Measurements from ENCODE around the gene TAF7. TPM values are rescaled to one million over a fixed set of nuclear protein-coding genes. Genes with fewer than 3 reads are reported as not detected.

Gene TAF7
- total RNA-seq, 4 donors from 2014 or later: 41.9 to 62.5 (median 50.3) TPM

- intact Hi-C loops (cut with DNase I; ENCODE audit: low total_unique reads): no loop called here
- H3K27ac ChIP-seq: no peak overlapping the region
These were observed 42.1 kb upstream of the TAF7 start for GRCh38 chr5:141362719-141363118.

GRCh38 chr5:141360685-141361084 lies 40.1 kb upstream of the TAF7 start:
- Histone ChIP-seq H3K36me3 (no peaks in the 10 kb centered on the region), H3K4me3 (no peak overlapping the region), H3K9me3 (peaks cover 66 to 81% of the 10 kb centered on the region in 2 donors), H3K27ac (no peak overlapping the region), H3K4me1 (no peaks in the 10 kb centered on the region), H3K27me3 (peaks cover 29% of the 10 kb centered on the region)
- no peak for DNase-seq
- 60 to 87% methylated on average over 3 to 15 of the region's 15 CpGs for WGBS, 2 donors (ENCODE audit: low coverage in 1 of 2)
- in situ Hi-C loops (cut with MboI; ENCODE audit: low pct_ligation_motif_present in 1 of 4, low pct_unique_long_range_greater_than_20kb in 1 of 4, low sequenced_read_pairs in 3 of 4) (loop anchor here in 1 of 4 donors (25.0 kb wide), 1 partner anchor 202 kb away; no protein-coding TSS in a partner anchor), intact Hi-C loops (cut with DNase I; ENCODE audit: low total_unique reads) (no loop called here)
- TF ChIP-seq POLR2A (IDR thresholded peaks at IDR 0.05) (no peak), CTCF (IDR thresholded peaks at IDR 0.05) (no peak), POLR2AphosphoS5 (IDR thresholded peaks at IDR 0.05) (no peak), EP300 (IDR thresholded peaks at IDR 0.05; ENCODE audit: low read depth) (no peak)

More at GRCh38 chr5:141362719-141363118, 42.1 kb upstream of the TAF7 start:
- TF ChIP-seq EP300 (IDR thresholded peaks at IDR 0.05; ENCODE audit: low read depth): no peak
- no peak for TF ChIP-seq CTCF (IDR thresholded peaks at IDR 0.05)
- no peak for TF ChIP-seq POLR2AphosphoS5 (IDR thresholded peaks at IDR 0.05)
- TF ChIP-seq POLR2A (IDR thresholded peaks at IDR 0.05): no peak
- no peak overlapping the region for H3K4me3 ChIP-seq
- H3K4me1 ChIP-seq: no peaks in the 10 kb centered on the region
- H3K36me3 ChIP-seq: no peaks in the 10 kb centered on the region
- in situ Hi-C loops (cut with MboI; ENCODE audit: low pct_ligation_motif_present in 1 of 4, low pct_unique_long_range_greater_than_20kb in 1 of 4, low sequenced_read_pairs in 3 of 4): loop anchor here in 1 of 4 donors (25.0 kb wide), 1 partner anchor 200 kb away; no protein-coding TSS in a partner anchor
- H3K9me3 ChIP-seq: peaks cover 77 to 82% of the 10 kb centered on the region in 2 donors
- DNase-seq: no peak
- peaks cover 36% of the 10 kb centered on the region for H3K27me3 ChIP-seq

GRCh38 chr5:141359790-141360426 lies 39.3 kb upstream of the TAF7 start, which contains the start of gene PCDHGB2:
Gene PCDHGB2, plus strand, starts transcription at chr5:141359994. Its CDS starts 142 bp downstream, at chr5:141360136.
- in situ Hi-C loops (cut with MboI; ENCODE audit: low pct_ligation_motif_present in 1 of 4, low pct_unique_long_range_greater_than_20kb in 1 of 4, low sequenced_read_pairs in 3 of 4) (loop anchor here in 1 of 4 donors (25.0 kb wide), 1 partner anchor 202 kb away; no protein-coding TSS in a partner anchor), intact Hi-C loops (cut with DNase I; ENCODE audit: low total_unique reads) (no loop called here)
- no peak for DNase-seq
- no peaks in the 10 kb centered on the region for H3K36me3 ChIP-seq
- WGBS, 2 donors (ENCODE audit: low coverage in 1 of 2): 14 to 44% methylated on average over 16 to 24 of the region's 24 CpGs
- peaks cover 67 to 80% of the 10 kb centered on the region in 2 donors for H3K9me3 ChIP-seq
- peaks cover 23% of the 10 kb centered on the region for H3K27me3 ChIP-seq
- TF ChIP-seq POLR2AphosphoS5 (IDR thresholded peaks at IDR 0.05) (no peak), CTCF (IDR thresholded peaks at IDR 0.05) (peak; percentile 18 to 43 (median 39)), POLR2A (IDR thresholded peaks at IDR 0.05) (no peak)
- no peak within 1 kb of the TSS for H3K27ac ChIP-seq
- H3K4me3 ChIP-seq: peak within 1 kb of the TSS in 2 of 4 donors; percentile 8 to 36
- no peaks in the 10 kb centered on the region for H3K4me1 ChIP-seq

GRCh38 chr5:141356950-141357349 lies 36.4 kb upstream of the TAF7 start:
- 74% methylated on average over 17 of the region's 19 CpGs; no CpG with 5 or more reads in 1 of the 2 donors for WGBS, 2 donors (ENCODE audit: low coverage in 1 of 2)
- no peak overlapping the region for H3K4me3 ChIP-seq

More at GRCh38 chr5:141356950-141357349, 36.4 kb upstream of the TAF7 start:
- peaks cover 10% of the 10 kb centered on the region for H3K27me3 ChIP-seq
- H3K36me3 ChIP-seq: no peaks in the 10 kb centered on the region
- TF ChIP-seq CTCF (IDR thresholded peaks at IDR 0.05) (no peak), EP300 (IDR thresholded peaks at IDR 0.05; ENCODE audit: low read depth) (no peak), POLR2A (IDR thresholded peaks at IDR 0.05) (no peak)
- H3K27ac ChIP-seq: no peak overlapping the region
- no peak for DNase-seq
- H3K4me1 ChIP-seq: no peaks in the 10 kb centered on the region
- in situ Hi-C loops (cut with MboI; ENCODE audit: low pct_ligation_motif_present in 1 of 4, low pct_unique_long_range_greater_than_20kb in 1 of 4, low sequenced_read_pairs in 3 of 4) (loop anchor here in 1 of 4 donors (25.0 kb wide), 1 partner anchor 205 kb away; no protein-coding TSS in a partner anchor), intact Hi-C loops (cut with DNase I; ENCODE audit: low total_unique reads) (no loop called here)
- H3K9me3 ChIP-seq: peaks cover 41 to 79% of the 10 kb centered on the region in 2 donors
